CMK (cell line): ENCODE results near the gene SMC1B.
A peak's percentile ranks its signal among the peaks of the same experiment; 100 is the strongest.
"Not testable (repeated sequence)": the region's sequence is repeated elsewhere in the genome, so short reads cannot be mapped to it uniquely, and the experiment has no call there.

Source experiments
- DNase-seq: peaks from one replicate; pipeline ENCODE4 v3.0.0-alpha.2; 2010; ENCODE audit warnings: low read depth

Gene SMC1B, protein sequence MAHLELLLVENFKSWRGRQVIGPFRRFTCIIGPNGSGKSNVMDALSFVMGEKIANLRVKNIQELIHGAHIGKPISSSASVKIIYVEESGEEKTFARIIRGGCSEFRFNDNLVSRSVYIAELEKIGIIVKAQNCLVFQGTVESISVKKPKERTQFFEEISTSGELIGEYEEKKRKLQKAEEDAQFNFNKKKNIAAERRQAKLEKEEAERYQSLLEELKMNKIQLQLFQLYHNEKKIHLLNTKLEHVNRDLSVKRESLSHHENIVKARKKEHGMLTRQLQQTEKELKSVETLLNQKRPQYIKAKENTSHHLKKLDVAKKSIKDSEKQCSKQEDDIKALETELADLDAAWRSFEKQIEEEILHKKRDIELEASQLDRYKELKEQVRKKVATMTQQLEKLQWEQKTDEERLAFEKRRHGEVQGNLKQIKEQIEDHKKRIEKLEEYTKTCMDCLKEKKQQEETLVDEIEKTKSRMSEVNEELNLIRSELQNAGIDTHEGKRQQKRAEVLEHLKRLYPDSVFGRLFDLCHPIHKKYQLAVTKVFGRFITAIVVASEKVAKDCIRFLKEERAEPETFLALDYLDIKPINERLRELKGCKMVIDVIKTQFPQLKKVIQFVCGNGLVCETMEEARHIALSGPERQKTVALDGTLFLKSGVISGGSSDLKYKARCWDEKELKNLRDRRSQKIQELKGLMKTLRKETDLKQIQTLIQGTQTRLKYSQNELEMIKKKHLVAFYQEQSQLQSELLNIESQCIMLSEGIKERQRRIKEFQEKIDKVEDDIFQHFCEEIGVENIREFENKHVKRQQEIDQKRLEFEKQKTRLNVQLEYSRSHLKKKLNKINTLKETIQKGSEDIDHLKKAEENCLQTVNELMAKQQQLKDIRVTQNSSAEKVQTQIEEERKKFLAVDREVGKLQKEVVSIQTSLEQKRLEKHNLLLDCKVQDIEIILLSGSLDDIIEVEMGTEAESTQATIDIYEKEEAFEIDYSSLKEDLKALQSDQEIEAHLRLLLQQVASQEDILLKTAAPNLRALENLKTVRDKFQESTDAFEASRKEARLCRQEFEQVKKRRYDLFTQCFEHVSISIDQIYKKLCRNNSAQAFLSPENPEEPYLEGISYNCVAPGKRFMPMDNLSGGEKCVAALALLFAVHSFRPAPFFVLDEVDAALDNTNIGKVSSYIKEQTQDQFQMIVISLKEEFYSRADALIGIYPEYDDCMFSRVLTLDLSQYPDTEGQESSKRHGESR

DNA sequence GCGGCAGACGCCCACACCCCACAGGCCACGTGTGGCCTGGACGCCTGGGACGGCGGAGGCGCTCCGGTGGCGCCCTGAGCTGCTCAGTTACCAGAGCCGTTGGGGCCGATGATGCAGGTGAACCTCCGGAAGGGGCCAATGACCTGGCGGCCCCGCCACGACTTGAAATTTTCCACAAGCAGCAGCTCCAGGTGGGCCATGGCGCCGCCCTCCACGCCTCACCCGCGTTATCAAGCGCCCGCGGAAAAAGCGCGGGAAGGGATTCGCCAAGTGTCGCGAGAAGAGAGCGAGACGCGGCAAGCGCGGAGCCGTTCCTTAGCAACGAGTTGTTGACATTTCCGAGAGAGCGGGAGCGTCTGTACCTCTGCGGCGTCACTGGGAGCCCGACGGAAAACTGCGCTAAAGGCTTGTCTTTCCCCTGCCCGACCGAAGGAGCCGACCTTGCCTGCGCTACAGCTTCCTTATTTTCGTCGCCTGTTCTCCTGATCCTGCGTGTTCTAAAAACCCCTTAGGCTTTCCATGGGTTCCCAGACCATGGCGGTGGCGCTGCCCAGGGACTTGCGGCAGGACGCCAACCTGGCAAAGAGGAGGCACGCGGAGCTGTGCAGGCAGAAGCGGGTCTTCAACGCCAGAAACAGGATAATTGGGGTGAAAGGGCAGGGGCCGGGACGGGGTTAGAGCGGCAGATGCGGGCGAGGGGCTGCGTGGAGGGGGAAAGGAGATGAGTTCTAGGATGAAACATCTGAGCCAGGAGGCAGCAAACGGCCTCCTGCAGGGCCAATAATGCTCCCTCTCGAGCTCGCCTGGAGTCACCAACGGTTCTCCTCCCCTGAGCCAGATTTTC is at the start of gene SMC1B, which contains the start of gene RIBC2:
Gene SMC1B, minus strand, starts transcription at position 232 of the 844 bp plus-strand sequence. Its CDS starts 32 bp downstream, at position 200.
Gene RIBC2, plus strand, starts transcription at position 326 of the 844 bp plus-strand sequence. Its CDS starts 194 bp downstream, at position 520.
- DNase-seq: peak; percentile 82

DNA sequence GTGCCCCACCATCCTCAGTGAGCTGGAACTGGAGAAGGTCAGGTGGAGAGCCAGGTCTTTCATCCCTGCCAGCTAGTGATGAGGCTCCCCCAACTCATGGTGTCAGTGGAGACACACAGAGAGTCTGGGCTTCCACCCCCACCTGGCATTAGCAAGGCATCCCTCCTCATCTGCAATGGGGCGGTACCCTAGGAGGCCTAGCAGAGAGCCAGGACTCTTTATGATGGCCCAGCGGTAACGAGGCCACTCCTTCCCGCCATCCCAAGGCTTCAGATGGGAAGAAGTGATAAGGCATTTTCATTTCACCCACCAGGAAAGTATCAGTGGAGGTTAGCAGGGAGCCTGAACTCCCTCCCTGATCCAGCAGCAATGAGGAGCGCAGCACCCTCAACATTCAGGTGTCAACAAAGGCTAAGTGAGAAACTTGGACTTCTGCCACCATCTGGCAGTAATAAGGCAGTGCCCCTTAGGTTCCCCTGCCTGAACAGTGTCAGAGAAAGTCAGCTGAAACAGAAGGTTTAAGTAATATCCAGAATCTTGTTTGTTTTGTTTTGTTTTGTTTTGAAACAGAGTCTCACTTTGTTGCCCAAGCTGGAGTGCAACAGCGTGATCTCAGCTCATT is 48.7 kb upstream of the SMC1B start:
- DNase-seq: no peak

DNA sequence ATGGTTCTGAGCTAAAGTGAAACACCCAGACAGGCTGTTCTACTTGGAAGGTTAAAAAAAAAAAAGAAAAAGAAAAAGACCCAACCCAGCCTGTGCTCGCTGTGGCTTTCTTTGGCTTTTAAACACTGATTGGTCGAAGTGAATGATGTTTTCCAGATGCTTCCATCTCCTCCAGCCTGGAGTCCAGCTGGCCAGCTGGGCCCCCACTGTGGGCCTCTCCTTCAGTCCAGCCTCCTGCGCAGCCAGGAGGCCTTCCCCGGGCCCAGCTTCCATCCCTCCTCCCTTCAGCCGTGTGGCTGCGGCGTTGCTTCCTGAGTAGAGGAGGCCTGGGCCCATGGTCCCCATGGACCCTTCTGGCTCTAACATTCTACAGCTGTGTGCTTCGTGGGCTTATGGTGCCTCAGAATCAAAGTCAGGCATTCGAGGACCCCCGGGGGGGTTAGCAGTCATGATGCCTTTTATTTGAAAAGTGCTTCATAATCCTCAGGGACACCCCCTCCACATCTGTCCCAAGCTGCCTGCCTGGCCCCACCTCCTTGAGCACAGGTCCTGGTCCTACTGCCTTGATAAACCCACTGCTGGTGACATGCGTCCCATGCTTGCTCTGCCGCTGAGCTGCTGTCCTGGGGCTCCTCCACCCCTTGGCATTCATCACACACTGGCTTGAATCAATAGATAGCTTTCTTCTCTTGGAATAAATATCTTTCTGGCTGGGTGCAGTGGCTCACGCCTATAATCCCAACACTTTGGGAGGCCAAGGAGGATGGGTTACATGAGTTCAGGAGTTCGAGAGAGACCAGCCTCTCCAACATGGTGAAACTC is 47.1 kb upstream of the SMC1B start:
- DNase-seq: no peak

DNA sequence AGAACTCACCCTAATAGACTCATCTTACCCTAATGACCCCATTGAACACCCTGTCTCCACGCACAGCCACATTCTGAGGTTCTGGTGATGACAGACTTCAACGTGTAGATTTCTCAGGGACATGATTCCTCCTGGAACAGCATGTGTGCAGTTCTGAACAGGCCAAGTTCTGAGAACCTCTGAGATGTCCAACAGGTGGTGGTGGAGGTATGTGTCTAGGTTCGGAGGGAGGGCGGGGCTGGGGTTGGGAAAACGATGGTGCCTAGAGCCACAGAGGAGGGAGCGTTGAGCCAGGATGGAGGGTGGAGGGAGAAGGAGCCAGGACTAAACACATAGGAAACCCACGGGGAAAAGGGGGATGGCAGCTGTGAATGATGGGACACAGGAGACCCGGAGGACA is 45.8 kb upstream of the SMC1B start:
- DNase-seq: no peak

DNA sequence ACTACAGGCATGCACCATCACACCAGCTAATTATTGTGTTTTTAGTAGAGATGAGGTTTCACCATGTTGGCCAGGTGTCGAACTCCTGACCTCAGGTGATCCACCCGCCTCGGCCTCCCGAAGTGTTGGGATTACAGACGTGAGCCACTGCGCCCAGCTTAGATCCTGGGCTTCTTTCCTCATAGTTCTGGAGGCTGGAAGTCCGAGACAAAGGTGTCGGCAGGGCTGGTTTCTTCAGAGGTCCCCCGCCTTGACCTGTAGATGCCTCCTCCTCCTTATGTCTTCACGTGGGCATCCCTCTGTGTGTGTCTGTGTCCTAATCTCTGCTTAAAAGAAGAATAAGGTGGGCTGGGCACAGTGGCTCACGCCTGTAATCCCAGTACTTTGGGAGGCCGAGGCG is 45.1 kb upstream of the SMC1B start:
- no peak for DNase-seq

DNA sequence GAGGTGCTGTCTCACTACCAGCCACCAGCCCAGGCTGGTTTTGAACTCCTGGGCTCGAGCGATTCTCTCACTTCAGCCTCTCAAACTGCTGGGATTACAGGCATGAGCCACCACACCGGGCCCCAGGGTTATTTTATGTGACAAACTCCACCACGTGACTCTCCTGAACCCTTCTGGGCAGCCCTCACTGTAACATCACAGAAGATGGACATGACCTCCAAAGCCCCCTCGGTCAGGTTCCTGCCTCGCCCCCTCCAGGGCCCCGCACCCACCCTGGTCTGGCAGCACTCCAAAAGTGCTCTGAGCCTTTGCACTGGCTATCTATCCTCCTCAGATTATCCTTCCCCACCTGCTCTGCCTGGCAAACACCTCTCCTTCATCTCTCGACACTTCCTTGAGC is 43.4 kb upstream of the SMC1B start:
- DNase-seq: no peak

DNA sequence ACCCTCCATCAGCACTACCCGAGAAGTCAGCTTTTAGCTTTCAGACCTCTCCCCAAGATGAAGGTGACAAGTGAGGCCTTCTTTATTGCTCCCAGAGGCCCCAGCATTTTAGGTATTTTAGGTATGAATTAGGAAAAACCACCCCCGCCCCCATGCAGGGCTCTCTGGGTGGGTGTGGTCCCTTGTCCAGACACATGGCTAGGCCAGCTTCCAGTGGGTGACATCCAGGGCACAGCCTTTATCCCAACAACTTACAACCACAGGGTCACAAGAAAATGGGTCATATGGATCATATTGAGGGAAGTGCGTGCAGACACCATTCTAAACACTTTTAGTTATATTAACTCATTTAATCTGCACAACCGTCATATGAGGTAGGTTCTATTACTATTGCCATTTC is 42.2 kb upstream of the SMC1B start:
- no peak for DNase-seq

DNA sequence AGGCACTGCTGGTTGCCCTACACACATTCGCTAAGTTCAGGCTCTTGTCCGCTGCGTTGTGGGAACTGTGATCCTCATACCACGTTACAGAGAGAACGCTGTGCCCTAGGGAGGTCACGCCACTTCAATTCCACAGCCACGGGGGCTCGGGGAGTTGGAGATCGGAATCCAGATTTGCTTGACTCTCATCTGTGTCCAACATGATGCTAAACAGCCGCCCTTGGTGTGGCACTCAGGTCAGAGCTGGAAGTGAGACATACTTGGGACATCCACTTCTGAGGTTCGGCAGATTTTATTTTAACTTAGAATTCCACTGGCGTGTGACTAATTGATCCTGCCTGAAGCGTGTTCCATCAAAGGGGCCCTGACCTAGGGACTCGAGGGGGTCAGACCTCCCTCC is 41.8 kb upstream of the SMC1B start:
- DNase-seq: no peak

DNA sequence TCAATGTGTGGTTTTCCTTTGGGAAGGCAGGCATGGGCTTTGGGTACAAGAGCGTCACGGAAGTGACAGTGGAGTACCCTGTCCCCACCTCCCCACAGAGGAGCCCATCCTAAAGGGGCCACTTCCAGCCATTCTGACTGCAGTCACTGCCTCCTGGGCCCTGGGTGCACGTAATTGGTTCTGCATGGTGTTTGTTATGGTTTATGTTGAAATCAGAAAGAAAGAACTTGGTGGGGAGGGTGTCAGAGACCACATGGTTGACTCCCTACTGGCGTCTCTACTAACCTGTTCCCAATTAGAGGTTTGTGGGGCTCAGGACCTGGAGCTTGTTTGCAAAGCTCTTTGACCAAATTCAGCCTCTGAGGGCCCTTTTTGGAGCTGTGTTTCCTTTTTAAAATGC is 40.9 kb upstream of the SMC1B start:
- DNase-seq: no peak

DNA sequence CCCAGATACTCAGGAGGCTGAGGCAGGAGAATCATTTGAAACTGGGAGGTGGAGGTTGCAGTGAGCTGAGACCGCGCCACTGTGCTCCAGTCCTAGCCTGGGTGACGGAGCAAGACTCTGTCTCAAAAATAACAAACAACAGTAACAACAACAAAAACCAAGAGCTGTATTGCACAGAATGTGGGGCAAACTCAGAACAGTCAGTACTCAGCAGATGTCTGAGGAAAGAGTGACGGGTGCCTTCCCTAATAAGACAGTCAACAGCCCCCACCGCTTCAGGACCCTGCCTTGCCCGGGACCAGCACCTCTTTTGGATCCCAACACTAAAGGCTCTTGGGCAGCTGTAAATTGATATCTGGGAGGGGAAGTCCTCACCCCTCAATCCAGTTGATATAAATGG is 40.4 kb upstream of the SMC1B start:
- no peak for DNase-seq

DNA sequence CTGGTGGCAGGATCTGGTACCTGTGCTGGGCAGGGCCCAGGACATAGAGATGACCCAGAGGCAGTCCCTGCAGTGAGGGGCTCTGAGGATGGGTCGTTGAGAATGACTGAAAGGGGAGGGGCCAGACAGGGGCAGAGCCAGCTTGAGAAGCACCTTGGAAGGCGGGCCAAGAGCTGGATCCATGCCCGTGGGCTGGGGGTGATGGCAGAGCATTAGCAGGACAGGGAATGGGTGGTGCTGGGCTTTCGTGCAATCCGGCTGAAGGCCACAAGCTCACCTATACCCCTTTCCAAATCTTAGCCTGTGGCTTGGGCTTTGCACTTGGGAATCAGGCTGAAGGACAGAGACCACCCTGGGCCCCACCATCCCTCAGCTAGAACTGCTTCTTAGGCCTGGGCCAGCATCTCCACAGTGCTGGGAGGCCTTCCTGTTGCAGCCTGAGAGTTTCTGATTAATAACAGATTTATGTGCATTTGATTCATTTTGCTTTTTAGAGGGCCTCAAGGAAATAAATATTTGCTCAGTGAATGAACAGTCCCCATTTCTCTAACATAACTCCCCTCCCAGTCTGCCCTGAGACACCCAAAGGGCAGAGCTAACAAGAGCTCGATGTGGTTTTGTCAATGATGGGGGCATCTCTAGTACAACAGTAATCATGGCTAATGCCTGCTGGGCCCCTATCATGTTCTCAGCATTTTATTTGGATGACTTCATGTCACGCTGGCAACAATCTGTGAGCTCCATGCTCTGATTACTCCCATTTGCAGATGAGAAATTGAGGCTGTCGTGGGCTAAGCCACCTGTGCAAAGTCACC is 39.4 kb upstream of the SMC1B start:
- DNase-seq: no peak

DNA sequence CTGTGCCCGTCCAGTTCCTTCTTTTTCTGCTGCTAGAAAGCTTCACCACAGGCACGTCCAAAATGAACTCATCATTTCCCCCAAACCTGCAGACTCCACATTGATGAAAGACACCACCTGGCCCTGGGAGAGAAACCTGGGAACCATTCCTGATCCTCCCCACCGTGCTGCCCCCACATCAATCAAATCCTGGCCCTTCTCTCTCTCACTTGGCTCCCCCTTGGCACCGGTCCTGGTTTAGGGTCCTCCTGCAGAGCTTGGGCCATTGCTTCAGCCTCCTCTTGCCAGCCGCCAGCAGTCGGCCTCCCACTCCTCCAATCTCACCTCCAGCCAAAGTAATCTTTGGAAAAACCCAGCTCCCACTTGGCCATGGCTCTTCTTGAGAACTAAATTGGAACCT is 38.6 kb upstream of the SMC1B start:
- DNase-seq: no peak

DNA sequence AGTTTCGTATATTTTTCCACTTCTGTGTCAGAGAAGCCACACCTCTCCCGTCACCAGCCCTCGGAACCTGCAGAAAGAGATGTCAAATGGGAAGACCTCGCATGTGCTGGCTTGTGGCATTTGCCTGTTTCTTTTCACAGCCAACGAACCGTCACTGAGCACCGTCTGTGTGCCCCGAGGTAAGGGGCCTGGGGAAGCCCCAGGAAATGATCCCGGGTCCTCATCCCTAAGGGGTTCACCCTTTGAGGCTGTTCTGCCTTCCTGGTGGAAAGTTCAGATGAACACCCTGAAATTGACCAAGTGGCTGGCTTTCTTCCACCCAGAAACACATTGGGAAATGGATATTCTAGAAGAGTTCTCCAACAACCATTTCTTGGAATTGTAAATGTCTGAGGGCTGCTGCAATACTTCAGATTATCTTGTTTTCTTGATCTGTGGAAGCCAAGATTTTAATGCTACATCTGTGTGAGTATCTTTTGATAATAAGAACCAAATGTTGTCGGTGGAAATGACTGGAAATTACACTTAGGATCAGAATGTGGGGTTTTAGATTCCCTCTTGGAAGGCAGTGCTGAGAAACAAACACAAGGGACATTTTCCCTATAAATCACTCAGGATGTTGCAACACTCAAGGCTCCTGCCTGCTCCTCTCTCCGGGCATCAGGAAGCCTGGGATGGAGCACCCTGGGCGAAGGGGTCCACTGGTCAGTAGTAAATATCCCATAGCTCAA is 37.7 kb upstream of the SMC1B start:
- no peak for DNase-seq

DNA sequence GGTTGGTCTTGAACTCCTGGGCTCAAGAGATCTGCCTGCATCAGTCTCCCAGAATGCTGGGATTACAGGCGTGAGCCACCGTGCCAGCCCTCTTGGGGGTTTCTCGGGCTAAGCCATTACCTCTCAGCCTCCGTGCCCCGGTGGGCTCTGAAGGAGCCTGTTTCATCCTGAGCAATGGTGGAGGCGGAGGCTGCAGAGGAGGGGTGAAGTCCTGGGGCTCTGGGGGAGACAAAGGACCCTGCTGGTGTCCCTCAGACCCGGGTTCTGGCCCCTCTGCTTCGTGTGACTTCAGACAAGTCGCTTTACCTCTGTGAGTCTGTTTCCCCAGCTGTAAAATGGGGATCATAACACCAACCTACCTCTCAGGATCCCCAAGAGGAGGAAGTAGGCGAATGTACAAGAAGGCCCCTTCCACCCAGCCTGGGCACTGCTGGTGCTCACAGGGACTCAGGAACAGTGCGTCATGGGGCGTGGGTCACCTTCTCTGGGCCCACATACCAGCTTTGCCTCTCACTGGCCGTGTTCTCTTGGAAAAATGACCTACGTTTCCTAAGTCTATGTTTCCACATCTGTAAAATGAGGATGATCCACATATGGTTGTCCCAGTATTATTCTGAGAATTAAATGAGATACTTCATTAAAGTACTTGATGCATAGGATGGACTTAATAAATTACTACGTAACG is 36.8 kb upstream of the SMC1B start:
- no peak for DNase-seq

DNA sequence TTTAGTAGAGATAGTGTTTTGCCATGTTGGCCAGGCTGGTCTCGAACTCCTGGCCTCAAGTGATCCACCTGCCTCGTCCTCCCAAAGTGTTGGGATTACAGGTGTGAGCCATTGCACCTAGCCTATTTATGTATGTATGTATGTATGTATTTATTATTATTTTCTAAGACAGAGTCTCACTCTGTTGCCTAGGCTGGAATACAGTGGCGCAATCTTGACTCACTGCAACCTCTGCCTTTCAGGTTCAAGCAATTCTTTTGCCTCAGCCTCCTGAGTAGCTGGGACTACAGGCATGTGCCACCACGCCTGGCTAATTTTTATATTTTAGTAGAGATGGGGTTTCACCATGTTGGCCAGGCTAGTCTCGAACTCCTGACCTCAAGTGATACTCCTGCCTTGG is 36.0 kb upstream of the SMC1B start:
- DNase-seq: not testable (repeated sequence)

DNA sequence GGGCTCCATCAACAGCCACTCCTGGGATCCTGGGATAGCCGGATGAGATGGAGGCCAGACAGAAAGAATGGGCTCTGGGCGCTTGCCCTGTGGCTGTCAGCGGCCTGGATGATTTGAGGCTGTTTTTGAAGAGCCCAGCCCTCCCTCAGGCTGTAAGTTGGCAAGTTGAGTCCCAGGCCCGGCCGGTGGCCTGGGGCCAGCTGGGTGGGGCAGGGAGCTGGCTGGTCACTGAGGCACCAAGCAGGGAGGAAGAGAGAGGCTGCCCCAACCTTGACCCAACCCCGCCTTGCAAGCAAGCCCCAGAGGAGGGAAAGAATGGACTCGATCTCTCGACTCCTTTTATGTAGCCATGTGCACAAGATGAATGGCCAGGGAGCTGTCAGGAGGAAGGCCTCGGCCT is 35.0 kb upstream of the SMC1B start:
- no peak for DNase-seq

DNA sequence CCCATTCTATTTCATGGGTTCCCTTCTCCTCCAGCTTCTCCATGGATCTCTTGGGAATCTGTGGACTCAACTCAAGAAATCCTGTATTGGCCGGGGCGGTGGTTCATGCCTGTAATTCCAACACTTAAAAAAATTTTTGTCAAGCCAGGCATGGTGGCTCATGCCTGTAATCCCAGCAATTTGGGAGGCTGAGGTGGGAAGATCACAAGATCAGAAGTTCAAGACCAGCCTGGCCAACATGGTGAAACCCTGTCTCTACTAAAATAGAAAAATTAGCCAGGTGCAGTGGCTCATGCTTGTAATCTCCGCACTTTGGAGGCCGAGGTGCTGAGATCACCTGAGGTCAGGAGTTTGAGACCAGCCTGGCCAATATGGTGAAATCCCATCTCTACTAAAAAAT is 34.2 kb upstream of the SMC1B start:
- not testable (repeated sequence) for DNase-seq

DNA sequence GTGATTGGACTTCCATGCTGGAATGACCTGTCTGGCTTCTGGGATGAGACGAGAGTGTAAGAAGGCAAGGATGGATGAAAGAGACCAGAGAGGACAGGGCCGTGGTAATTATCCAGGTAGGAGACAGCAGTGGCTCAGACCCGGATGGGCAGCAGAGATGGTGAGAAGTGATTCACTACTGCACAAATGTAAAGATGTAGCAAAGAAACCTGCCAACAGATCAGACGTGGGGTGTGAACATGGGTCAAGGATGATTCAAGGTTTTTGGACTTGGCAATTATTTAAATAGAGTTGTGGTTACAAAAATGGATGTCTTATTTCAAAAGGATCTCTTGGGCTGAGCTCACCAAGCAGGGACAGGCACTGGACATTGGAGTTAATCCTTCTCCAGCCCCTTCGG is 32.8 kb upstream of the SMC1B start:
- no peak for DNase-seq
